ENCODE measurements around the gene RHO. TPM values are rescaled to one million over a fixed set of nuclear protein-coding genes. Genes with fewer than 3 reads are reported as not detected.

Gene RHO
- total RNA-seq, 4 donors from 2014 or later, result not detected

DNA sequence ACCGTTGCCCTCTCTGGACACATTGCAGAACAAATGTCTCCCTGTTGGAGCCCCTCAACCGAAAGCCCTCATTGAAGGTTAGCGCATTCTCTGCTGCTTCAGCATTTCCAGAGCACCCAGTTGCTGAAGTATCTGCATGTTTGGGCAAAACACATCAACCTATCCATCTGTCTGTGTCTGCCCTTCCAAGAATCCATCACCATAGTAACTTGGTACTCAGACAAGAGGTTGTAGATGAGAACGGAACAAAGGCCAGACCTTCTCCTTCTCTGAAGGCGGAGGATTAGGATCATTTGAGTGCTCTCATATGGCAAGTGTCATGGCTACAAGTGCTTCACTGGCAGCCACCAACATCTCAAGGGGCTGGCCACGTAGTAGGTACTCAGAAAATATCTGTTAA lies 23.1 kb upstream of the RHO start:
- Histone ChIP-seq H3K4me3 (no peak overlapping the region), H3K4me1 (peaks cover 3% of the 10 kb centered on the region), H3K27ac (no peak overlapping the region), H3K9me3 (no peaks in the 10 kb centered on the region), H3K27me3 (no peaks in the 10 kb centered on the region), H3K36me3 (peaks cover 54% of the 10 kb centered on the region)
- DNase-seq (ENCODE audit: low spot score in 2 of 2), result no peak
- TF ChIP-seq POLR2AphosphoS5 (IDR thresholded peaks at IDR 0.05), result no peak
- TF ChIP-seq POLR2A (IDR thresholded peaks at IDR 0.05), result no peak
- TF ChIP-seq EP300 (IDR thresholded peaks at IDR 0.05), result no peak
- TF ChIP-seq CTCF (IDR thresholded peaks at IDR 0.05), result no peak
- WGBS, result 65% methylated on average over 6 of the region's 6 CpGs

DNA sequence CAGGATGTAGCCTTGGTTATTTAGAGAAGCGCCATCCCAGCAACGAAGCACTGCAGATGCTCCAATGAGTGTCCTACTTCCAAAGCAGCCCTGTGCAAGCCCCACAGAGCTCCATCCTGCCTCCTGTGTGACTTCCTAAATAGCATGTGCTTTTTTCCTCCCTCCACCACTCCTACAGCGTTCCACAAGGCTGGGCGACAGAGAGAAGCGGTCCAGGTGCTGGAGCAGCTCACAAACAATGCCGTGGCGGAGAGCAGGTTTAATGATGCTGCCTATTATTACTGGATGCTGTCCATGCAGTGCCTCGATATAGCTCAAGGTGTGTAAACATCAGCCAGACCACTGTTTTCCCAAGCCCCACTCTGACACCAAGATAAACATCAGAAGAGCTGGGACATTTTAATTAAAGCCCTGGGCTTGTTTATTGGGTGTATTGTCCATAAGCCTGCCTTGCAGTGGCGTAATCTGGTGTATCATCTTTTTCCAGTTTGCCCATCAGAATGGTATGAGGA lies 22.2 kb upstream of the RHO start:
- WGBS, result 90% methylated on average over 9 of the region's 9 CpGs
- Histone ChIP-seq H3K4me1 (no peaks in the 10 kb centered on the region), H3K27ac (no peak overlapping the region), H3K9me3 (no peaks in the 10 kb centered on the region), H3K4me3 (no peak overlapping the region), H3K36me3 (peaks cover 49% of the 10 kb centered on the region), H3K27me3 (no peaks in the 10 kb centered on the region)
- TF ChIP-seq POLR2AphosphoS5 (IDR thresholded peaks at IDR 0.05), result no peak
- TF ChIP-seq POLR2A (IDR thresholded peaks at IDR 0.05), result no peak
- no peak for TF ChIP-seq CTCF (IDR thresholded peaks at IDR 0.05)
- no peak for TF ChIP-seq EP300 (IDR thresholded peaks at IDR 0.05)
- DNase-seq (ENCODE audit: low spot score in 2 of 2), result no peak

- Histone ChIP-seq H3K27me3 (no peaks in the 10 kb centered on the region), H3K36me3 (peaks cover 57% of the 10 kb centered on the region), H3K4me3 (no peak overlapping the region), H3K9me3 (no peaks in the 10 kb centered on the region), H3K27ac (no peak overlapping the region), H3K4me1 (no peaks in the 10 kb centered on the region)
- 69% methylated on average over 6 of the region's 9 CpGs for WGBS
- no peak for DNase-seq (ENCODE audit: low spot score in 2 of 2)
- no peak for TF ChIP-seq CTCF (IDR thresholded peaks at IDR 0.05)
- TF ChIP-seq POLR2AphosphoS5 (IDR thresholded peaks at IDR 0.05), result no peak
- no peak for TF ChIP-seq POLR2A (IDR thresholded peaks at IDR 0.05)
- no peak for TF ChIP-seq EP300 (IDR thresholded peaks at IDR 0.05)
Observed at GRCh38 chr3:129507181-129507831, 21.1 kb upstream of the RHO start.

DNA sequence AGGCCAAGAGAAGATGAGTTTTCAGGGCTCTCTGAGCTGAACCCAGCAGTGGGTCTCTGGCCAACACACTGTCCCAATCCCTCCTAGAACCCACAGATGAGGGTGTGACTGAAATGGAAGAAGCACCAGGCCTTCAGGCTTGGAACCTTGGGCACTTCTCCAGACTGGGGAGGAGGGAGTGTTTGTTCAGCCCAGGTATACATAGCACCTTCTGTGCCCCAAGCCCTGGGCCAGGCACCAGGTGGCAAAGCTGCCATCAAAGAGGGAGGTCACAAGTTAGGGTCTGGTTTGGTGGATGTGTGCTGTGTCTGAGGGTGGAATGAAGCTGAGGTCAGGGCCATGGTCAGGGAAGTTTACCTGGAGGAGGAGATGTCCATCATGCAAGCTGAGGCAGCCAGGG lies 15.8 kb upstream of the RHO start:
- Histone ChIP-seq H3K4me1 (no peaks in the 10 kb centered on the region), H3K27ac (no peak overlapping the region), H3K4me3 (no peak overlapping the region), H3K9me3 (no peaks in the 10 kb centered on the region), H3K36me3 (peaks cover 67% of the 10 kb centered on the region), H3K27me3 (no peaks in the 10 kb centered on the region)
- no peak for TF ChIP-seq POLR2A (IDR thresholded peaks at IDR 0.05)
- TF ChIP-seq EP300 (IDR thresholded peaks at IDR 0.05), result no peak
- no peak for TF ChIP-seq CTCF (IDR thresholded peaks at IDR 0.05)
- TF ChIP-seq POLR2AphosphoS5 (IDR thresholded peaks at IDR 0.05), result no peak
- DNase-seq (ENCODE audit: low spot score in 2 of 2), result no peak

GRCh38 chr3:129513705-129514104 lies 14.7 kb upstream of the RHO start:
- no peak for TF ChIP-seq POLR2A (IDR thresholded peaks at IDR 0.05)
- no peak for TF ChIP-seq EP300 (IDR thresholded peaks at IDR 0.05)
- TF ChIP-seq CTCF (IDR thresholded peaks at IDR 0.05), result no peak
- TF ChIP-seq POLR2AphosphoS5 (IDR thresholded peaks at IDR 0.05), result no peak
- no peak overlapping the region for H3K27ac ChIP-seq
- no peaks in the 10 kb centered on the region for H3K4me1 ChIP-seq
- no peaks in the 10 kb centered on the region for H3K9me3 ChIP-seq
- peaks cover 78% of the 10 kb centered on the region for H3K36me3 ChIP-seq
- no peak overlapping the region for H3K4me3 ChIP-seq
- H3K27me3 ChIP-seq, result no peaks in the 10 kb centered on the region
- 89% methylated on average over 8 of the region's 8 CpGs for WGBS
- no peak for DNase-seq (ENCODE audit: low spot score in 2 of 2)
